ENCODE data around the gene FBXO45.
"Not testable (repeated sequence)": the region's sequence is repeated elsewhere in the genome, so short reads cannot be mapped to it uniquely, and the experiment has no call there.

FBXO45 gene

GRCh38 chr3:196620161-196620604, 51.7 kb downstream of the FBXO45 start:
- no peak for DNase-seq

- DNase-seq = no peak
Observed at GRCh38 chr3:196620684-196621083, 52.2 kb downstream of the FBXO45 start.

GRCh38 chr3:196621611-196622010, 53.2 kb downstream of the FBXO45 start:
- DNase-seq = no peak

- DNase-seq = no peak
Observed at GRCh38 chr3:196624067-196624790, 55.8 kb downstream of the FBXO45 start.

- DNase-seq = no peak
Observed at GRCh38 chr3:196624907-196625306, 56.4 kb downstream of the FBXO45 start.

GRCh38 chr3:196625331-196625730, 56.9 kb downstream of the FBXO45 start:
- no peak for DNase-seq

GRCh38 chr3:196627918-196628231, 59.4 kb downstream of the FBXO45 start:
- DNase-seq = no peak

GRCh38 chr3:196629228-196629627, 60.8 kb downstream of the FBXO45 start:
- DNase-seq = no peak

- DNase-seq = no peak
Observed at GRCh38 chr3:196631682-196632045, 63.2 kb downstream of the FBXO45 start.

- peak; percentile 97 for DNase-seq
Observed at GRCh38 chr3:196632046-196632751, 63.7 kb downstream of the FBXO45 start.

- DNase-seq = no peak
Observed at GRCh38 chr3:196633555-196634151, 65.2 kb downstream of the FBXO45 start.

- DNase-seq = no peak
Observed at GRCh38 chr3:196634224-196634623, 65.8 kb downstream of the FBXO45 start.

GRCh38 chr3:196634829-196635228, 66.4 kb downstream of the FBXO45 start:
- no peak for DNase-seq

GRCh38 chr3:196636369-196637349, 68.2 kb downstream of the FBXO45 start:
- DNase-seq = no peak

GRCh38 chr3:196637941-196638340, 69.5 kb downstream of the FBXO45 start:
- DNase-seq = not testable (repeated sequence)

All from DMS153 (cell line).